Measurements from ENCODE around the gene POLN. TPM values are rescaled to one million over a fixed set of nuclear protein-coding genes. Genes with fewer than 3 reads are reported as not detected.

The POLN gene
- total and polyA plus RNA-seq, 2 of the 4 experiments (the other 2 are of a cell fraction): 0.63 to 0.72 TPM

GRCh38 chr4:2083826-2084160 is 158.1 kb downstream of the POLN start:
- H3K79me1 ChIP-seq (ENCODE audit: low read depth in 1 of 2, low read length in 2 of 2): no peaks in the 10 kb centered on the region
- TF ChIP-seq MAFK (IDR thresholded peaks at IDR 0.05; ENCODE audit: low read depth, low read length) (no peak), SMC3 (IDR thresholded peaks at IDR 0.05; ENCODE audit: low read depth, low read length) (no peak), NFE2L2 (IDR thresholded peaks at IDR 0.05; ENCODE audit: low read depth, low read length) (no peak), MXI1 (IDR thresholded peaks at IDR 0.05; ENCODE audit: borderline replicate concordance, low read depth, low read length) (no peak), RAD21 (IDR thresholded peaks at IDR 0.05; ENCODE audit: low read length) (no peak), CHD1 (IDR thresholded peaks at IDR 0.05; ENCODE audit: low read depth, low read length) (no peak), POLR2A (IDR thresholded peaks at IDR 0.05; ENCODE audit: low read depth, low read length) (no peak), CEBPB (IDR thresholded peaks at IDR 0.05; ENCODE audit: low read depth, low read length) (no peak), MAZ (IDR thresholded peaks at IDR 0.05; ENCODE audit: borderline replicate concordance, low read depth, low read length) (no peak), ELK1 (IDR thresholded peaks at IDR 0.05; ENCODE audit: borderline replicate concordance, low read depth, low read length) (no peak), CTCF (conservative IDR thresholded peaks at IDR 0.05; ENCODE audit: low read depth, low read length) (no peak), RCOR1 (IDR thresholded peaks at IDR 0.05; ENCODE audit: insufficient replicate concordance, low read length) (no peak), FOS (IDR thresholded peaks at IDR 0.05; ENCODE audit: low read depth, low read length) (no peak), BHLHE40 (IDR thresholded peaks at IDR 0.05; ENCODE audit: low read depth, low read length) (no peak), USF2 (IDR thresholded peaks at IDR 0.05; ENCODE audit: low read depth, low read length) (no peak), RFX5 (IDR thresholded peaks at IDR 0.05; ENCODE audit: low read depth, low read length) (no peak)
- no peaks in the 10 kb centered on the region for H4K20me1 ChIP-seq (ENCODE audit: insufficient read depth, low read length)
- no TSS peak for BruUV-seq (replicated peaks)
- no peak overlapping the region for H3K4me3 ChIP-seq (ENCODE audit: insufficient read depth, low read depth, low read length)
- H2BK120ac ChIP-seq (ENCODE audit: low read depth, low read length): no peak overlapping the region
- H4K91ac ChIP-seq (ENCODE audit: insufficient read depth, low read depth, low read length): no peak overlapping the region
- H3K56ac ChIP-seq (ENCODE audit: extremely low read depth, insufficient read depth, low read length): no peak overlapping the region
- H3K4me2 ChIP-seq (ENCODE audit: low read depth, low read length): no peak overlapping the region
- intact Hi-C loops (cut with micrococcal nuclease) (no loop called here), in situ Hi-C loops (cut with MboI; ENCODE audit: low sequenced_read_pairs) (no loop called here), dilution Hi-C loops (cut with HindIII; ENCODE audit: low sequenced_read_pairs, unreplicated experiment) (no loop called here)
- H3K18ac ChIP-seq (ENCODE audit: low read depth, low read length): no peak overlapping the region
- no peak overlapping the region for H2BK20ac ChIP-seq (ENCODE audit: low read depth, low read length)
- no peak overlapping the region for H3K27ac ChIP-seq (ENCODE audit: insufficient read depth, low read length)
- POLR2A ChIA-PET (ENCODE audit: unreplicated experiment): no interaction called here
- H3K27me3 ChIP-seq (ENCODE audit: control insufficient read depth, insufficient read depth, low read length): peaks cover 25% of the 10 kb centered on the region
- no peak overlapping the region for H2BK5ac ChIP-seq (ENCODE audit: low read depth, low read length, poor library complexity, severe bottlenecking)
- no peak overlapping the region for H3K23ac ChIP-seq (ENCODE audit: low read depth, low read length)
- 31% methylated on average over 3 of the region's 6 CpGs; no CpG with 5 or more reads in 1 of the 2 experiments for WGBS, 2 experiments (ENCODE audit: extremely low coverage in 2 of 2, insufficient read length in 1 of 2)
- no peak overlapping the region for H4K5ac ChIP-seq (ENCODE audit: low read depth, low read length)
- ATAC-seq (ENCODE audit: low read depth) (no peak), DNase-seq (no peak)
- H3K9me1 ChIP-seq (ENCODE audit: insufficient read depth, low read length): no peaks in the 10 kb centered on the region
- H3K36me3 ChIP-seq (ENCODE audit: control insufficient read depth, insufficient read depth, low read length): no peaks in the 10 kb centered on the region
- no peak overlapping the region for H3K4ac ChIP-seq (ENCODE audit: low read depth, low read length)
- H3K4me1 ChIP-seq (ENCODE audit: control insufficient read depth, insufficient read depth, low read length): no peaks in the 10 kb centered on the region
- H3K9ac ChIP-seq (ENCODE audit: low read depth, low read length): no peak overlapping the region
- CTCF ChIA-PET: no interaction called here
- H2BK15ac ChIP-seq (ENCODE audit: low read depth, low read length): no peak overlapping the region
- no peaks in the 10 kb centered on the region for H3K9me3 ChIP-seq (ENCODE audit: control insufficient read depth, insufficient read depth, low read length)
- H2AK9ac ChIP-seq (replicated peaks; ENCODE audit: low read depth, low read length, poor library complexity): no peak overlapping the region
- H4K8ac ChIP-seq (ENCODE audit: low read depth in 2 of 2, low read length in 2 of 2): no peak overlapping the region
- H3K14ac ChIP-seq (replicated peaks; ENCODE audit: low read depth, low read length): no peak overlapping the region
- no peak overlapping the region for H2AK5ac ChIP-seq (ENCODE audit: low read depth, low read length)
- H2AFZ ChIP-seq (replicated peaks; ENCODE audit: low read length, poor library complexity): no peak overlapping the region

Measured in IMR-90 (cell line).